T-helper 2 cell treated with Interferon-gamma antibody and Interleukin-4, amounts not matched to agents 100 ng/mL and 5 ng/mL, for 36 hours (primary cell): ENCODE measurements around the gene MAPK4. TPM values are rescaled to one million over a fixed set of nuclear protein-coding genes. Genes with fewer than 3 reads are reported as not detected.
"Not testable (repeated sequence)": the region's sequence is repeated elsewhere in the genome, so short reads cannot be mapped to it uniquely, and the experiment has no call there.

Source experiments
- intact Hi-C: fragments of 100-400 bp; cut with micrococcal nuclease; formaldehyde crosslinking; loops from one replicate; pipeline ENCODE4 v1.15.1; 2023
- total RNA-seq: library from RNA; stranded (reverse); gene quantifications from 2 replicates; pipeline ENCODE4 v1.2.3, GENCODE V29; 2022

The MAPK4 gene
- total RNA-seq, 1 donor from 2014 or later = not detected

DNA sequence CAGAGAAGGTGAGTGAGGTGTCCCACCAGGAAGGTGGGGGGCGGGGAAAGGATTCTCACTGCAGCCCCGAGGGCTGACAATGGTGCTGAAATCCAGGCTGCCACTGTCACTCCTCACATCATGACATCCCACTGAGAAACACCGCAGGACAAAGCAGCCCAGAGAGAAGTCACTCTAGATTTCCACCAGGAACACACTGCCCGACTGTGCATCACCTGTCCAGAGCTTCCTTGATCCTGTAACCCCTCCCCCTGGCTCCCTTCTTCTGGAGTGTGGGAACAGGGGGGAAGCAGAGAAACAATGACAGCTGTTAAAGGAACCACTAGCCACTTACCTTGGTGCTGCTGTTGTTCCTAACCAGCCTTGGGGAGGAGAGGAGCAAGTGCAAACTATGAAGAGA is 190.1 kb downstream of the MAPK4 start:
- intact Hi-C loops = no loop called here

DNA sequence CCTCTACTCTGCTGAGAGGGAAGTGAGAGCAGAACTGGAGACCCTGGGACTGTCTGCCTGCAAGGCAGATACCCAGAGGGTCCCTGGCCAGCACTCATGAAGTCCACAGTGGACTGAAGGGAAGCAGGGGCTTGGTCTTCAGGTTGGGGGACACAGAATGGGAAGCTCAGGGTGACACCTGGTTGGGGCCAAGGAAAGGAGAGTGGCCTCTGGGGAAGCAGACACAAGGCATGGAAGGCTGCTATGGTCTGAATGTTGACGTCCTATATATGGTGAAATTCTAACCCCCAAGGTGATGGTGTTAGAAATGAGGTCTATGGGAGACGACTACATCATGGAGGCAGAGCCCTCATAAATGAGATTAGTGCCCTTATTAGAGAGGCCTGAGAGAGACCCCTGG is 190.7 kb downstream of the MAPK4 start:
- intact Hi-C loops = no loop called here

DNA sequence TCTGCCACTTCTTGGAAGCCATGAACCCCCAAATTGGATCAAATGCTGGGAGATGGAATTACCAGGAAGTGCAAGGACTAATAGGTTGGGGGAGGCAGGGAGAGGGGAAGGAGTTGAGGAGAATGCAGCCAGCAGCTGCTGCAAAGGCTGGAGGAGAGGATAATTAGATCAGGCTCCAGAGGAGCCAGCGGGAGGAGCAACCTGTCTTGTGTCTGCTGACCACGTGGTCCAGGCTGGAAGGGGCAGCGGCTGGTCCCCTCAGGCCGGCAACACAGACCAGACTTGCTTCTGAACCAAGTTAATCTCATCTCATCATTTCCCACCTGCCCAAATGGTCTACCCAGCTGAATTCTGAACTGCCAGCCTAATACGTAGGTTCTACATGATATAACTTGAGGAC is 191.6 kb downstream of the MAPK4 start:
- intact Hi-C loops = no loop called here

DNA sequence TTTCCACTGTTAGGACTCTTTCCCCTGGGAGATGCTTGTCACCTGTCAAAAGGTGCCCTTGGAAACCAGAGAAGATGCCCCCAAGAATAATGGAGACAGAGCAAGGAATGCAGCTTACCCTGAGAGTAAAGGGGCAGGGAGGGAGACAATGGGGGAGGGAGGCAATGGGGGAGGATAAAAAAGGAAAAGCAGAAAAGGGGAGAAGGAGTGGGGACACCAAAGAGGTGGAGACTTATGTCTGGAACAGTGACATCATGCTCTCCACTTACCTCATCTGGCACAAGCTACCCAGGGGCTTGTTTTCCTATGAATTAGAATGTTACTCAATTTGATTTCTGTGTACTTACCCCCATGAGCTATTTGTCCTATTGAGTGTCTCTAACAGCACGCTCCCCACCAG is 192.1 kb downstream of the MAPK4 start:
- intact Hi-C loops = no loop called here

DNA sequence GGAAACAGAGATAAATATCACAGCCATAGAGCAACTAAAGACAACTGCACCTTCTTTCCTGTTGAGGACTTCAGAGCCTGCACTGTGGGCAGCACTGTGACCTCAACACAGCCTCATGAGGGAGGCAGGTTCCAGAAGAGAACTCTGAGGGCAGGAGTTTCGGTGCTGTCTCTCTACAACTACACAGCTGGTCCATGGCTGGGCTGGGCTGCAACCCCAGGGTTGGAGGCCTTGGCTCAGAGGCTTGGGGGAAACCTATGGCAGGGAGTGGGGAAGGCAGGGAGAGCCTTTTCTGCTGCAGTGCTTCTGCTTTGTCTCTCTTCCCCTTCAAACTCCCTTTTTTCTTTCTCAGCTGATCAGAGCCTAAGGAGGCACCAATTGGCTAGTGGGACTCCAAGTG is 193.4 kb downstream of the MAPK4 start:
- intact Hi-C loops = no loop called here

DNA sequence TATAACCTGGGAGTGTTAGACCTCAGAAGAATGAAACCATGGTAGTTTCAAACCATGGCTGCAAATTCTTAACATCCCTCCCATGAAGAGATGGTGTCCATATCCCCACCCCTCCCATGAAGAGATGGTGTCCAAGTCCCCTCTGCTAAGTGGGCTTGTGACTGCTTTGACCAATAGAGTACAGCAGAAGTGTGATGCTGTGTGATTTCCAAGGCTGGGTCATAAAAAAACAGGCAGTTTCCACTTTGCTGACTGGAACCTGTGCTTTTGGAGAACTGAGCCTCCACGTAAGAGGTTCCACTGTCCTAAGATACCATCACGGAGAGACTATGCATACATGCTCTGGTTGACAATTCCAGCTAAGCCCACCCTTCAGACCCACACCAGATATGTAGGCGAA is 194.4 kb downstream of the MAPK4 start:
- intact Hi-C loops = no loop called here

DNA sequence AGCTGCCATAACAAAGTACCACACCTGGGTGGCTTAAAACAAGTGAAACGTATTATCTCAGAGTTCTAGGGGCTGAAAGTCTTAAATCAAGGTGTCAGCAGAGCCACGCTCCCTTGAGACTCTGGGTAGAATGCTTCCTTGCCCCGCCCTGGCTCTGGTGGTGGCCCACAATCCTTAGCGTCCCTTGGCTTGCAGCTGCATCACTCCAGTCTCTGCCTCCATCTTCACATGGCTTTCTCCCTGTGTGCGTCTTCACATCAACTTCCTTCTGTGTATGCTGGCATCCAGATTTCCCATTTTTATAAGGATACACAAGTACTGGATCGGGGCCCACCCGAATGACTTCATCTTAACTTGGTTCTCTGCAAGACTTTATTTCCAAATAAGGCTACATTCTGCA is 197.5 kb downstream of the MAPK4 start:
- intact Hi-C loops = no loop called here

DNA sequence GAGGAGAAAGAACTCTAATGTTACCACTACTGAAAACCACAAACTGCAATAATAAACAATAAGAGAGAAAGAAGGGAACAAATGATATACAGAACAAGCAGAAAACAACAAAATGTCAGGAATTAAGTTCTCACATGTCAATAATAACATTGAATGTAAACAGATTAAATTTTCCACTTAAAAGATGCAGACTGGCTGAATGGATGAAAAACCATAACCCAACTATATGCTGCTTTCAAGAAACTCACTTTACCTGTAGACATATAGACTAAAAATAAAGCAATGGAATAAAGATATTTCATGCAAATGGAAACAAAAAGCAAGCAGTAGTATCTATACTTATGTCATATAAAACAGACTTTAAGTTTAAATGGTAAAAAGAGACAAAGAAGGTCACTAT is 209.6 kb downstream of the MAPK4 start:
- intact Hi-C loops = no loop called here

DNA sequence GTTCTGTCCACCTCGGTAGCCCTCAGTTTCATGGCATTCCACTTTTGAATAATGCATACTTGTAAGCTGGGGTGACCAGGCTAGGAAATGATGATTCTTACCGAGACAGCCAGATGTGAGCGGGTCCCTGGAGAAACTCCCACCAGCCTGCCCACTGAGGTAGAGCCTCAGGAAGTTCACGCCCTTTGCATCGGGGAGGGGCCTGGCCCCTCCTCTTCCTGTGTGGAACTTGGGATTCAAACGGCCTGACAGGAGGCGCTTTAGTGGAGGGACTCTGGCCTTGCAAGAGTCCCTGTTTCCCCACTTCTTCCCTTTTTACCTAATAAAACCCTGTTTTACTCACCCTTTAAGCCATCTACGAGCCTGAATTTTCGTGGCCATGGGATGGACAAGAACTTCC is 215.3 kb downstream of the MAPK4 start:
- intact Hi-C loops = no loop called here

DNA sequence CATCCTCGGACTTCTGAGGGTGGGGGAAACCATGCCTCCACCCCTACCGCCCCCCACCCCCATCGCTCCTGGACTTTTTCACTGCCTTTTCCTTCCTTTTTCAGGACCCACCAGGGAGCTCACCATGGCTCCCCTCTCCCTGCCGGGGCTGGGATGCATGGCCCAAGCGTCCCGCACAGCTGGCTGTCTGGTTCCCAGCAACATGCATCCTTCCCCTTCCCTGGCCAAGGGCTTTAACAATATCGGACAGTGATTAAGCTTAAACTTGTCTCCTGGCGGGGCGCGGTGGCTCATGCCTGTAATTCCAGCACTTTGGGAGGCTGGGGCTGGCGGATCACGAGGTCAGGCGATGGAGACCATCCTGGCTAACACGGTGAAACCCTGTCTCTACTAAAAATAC is 215.8 kb downstream of the MAPK4 start:
- intact Hi-C loops = no loop called here

DNA sequence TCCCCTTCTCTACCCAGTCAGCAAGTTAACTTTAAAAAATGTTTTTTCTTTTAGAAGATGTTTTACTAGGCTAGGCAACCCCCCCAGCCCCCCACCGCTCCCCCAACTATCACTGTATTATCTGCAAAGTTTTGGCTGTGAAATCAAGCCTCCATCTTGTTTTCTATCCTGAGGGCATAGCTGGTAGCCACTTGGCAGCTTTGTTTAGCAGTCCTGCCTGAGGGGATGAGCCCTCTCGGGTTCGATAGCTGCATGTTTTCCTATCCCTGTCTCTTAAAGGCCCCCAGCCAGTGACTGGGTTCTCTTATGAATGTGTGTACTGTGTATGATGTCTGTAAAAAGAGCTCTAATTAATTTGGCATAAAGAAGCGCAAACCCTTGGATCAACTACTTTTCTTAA is 216.5 kb downstream of the MAPK4 start:
- intact Hi-C loops = no loop called here

DNA sequence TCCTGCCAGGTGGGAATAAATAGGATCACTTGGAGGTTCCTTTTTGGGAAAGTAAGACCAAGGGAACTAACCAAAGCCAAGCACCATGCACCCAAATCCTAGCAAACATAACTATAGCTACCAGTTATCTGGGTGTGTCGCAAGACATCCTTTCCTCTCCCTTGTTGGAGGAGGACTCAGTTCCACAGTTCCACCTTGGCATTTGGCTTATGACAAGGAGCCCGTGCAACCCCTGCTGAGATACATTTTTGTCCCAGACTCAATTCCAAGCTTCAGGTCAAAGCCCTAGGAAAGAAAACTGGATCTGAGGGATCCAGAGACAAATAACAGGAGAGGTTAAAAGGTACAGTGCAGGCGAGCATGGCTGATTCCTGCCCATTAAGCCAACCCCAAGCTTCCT is 219.1 kb downstream of the MAPK4 start:
- intact Hi-C loops = not testable (repeated sequence)

Other genes with a start within 250 kb of the MAPK4 start
- 34.3 and 35.9 TPM in 2 replicates for gene SKA1, start 185.0 kb upstream of the MAPK4 start, total RNA-seq